ENCODE measurements around the gene EPB41L1. TPM values are rescaled to one million over a fixed set of nuclear protein-coding genes. Genes with fewer than 3 reads are reported as not detected.

Gene EPB41L1
- total and polyA plus RNA-seq, 2 experiments from 2014 or later = 24.1 to 48.7 TPM

DNA sequence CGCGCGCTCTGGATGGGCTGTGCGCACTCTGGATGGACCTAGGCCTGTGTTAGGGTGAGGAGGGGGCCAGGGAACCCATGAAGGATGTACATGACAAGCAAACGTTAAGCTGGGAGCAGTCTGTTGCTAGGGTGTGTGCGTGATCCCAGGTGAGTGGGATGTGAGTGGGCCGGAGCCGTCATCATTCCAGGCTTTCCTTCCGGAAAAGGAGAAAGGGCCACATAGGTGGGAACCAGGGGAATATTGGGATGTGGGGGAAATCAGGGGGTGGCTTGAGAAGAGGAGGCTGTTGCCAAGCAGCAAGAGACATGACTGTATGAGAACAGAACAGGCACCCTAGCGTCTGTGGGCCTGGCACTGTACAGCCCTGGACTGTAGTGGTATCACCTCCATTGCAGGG is 49.7 kb upstream of the EPB41L1 start:
- Mint-ChIP-seq H3K27me3 (ENCODE audit: insufficient read depth, low read depth, poor library complexity) (peaks cover 34% of the 10 kb centered on the region), H3K27ac (no peak overlapping the region), H3K36me3 (ENCODE audit: low read depth) (no peaks in the 10 kb centered on the region), H3K9me3 (no peaks in the 10 kb centered on the region), H3K4me1 (peaks cover 9% of the 10 kb centered on the region), H3K4me3 (no peak overlapping the region)
- TF ChIP-seq, protein P1, sequence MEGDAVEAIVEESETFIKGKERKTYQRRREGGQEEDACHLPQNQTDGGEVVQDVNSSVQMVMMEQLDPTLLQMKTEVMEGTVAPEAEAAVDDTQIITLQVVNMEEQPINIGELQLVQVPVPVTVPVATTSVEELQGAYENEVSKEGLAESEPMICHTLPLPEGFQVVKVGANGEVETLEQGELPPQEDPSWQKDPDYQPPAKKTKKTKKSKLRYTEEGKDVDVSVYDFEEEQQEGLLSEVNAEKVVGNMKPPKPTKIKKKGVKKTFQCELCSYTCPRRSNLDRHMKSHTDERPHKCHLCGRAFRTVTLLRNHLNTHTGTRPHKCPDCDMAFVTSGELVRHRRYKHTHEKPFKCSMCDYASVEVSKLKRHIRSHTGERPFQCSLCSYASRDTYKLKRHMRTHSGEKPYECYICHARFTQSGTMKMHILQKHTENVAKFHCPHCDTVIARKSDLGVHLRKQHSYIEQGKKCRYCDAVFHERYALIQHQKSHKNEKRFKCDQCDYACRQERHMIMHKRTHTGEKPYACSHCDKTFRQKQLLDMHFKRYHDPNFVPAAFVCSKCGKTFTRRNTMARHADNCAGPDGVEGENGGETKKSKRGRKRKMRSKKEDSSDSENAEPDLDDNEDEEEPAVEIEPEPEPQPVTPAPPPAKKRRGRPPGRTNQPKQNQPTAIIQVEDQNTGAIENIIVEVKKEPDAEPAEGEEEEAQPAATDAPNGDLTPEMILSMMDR (conservative IDR thresholded peaks at IDR 0.05; ENCODE audit: low read depth in 2 of 2) = no peak
- TF ChIP-seq EZH2phosphoT487 (IDR thresholded peaks at IDR 0.05; ENCODE audit: unreplicated experiment) = no peak
- TF ChIP-seq EZH2 (IDR thresholded peaks at IDR 0.05; ENCODE audit: low read depth, unreplicated experiment) = no peak
- TF ChIP-seq, protein P2, sequence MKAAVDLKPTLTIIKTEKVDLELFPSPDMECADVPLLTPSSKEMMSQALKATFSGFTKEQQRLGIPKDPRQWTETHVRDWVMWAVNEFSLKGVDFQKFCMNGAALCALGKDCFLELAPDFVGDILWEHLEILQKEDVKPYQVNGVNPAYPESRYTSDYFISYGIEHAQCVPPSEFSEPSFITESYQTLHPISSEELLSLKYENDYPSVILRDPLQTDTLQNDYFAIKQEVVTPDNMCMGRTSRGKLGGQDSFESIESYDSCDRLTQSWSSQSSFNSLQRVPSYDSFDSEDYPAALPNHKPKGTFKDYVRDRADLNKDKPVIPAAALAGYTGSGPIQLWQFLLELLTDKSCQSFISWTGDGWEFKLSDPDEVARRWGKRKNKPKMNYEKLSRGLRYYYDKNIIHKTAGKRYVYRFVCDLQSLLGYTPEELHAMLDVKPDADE (IDR thresholded peaks at IDR 0.05) = no peak
- TF ChIP-seq JUNB (IDR thresholded peaks at IDR 0.05; ENCODE audit: unreplicated experiment) = no peak
- no peak for TF ChIP-seq POLR2AphosphoS5 (IDR thresholded peaks at IDR 0.05; ENCODE audit: low read depth)
- no peak for TF ChIP-seq ZNF114 (CRISPR knock-in tag; IDR thresholded peaks at IDR 0.05)
- no peak for TF ChIP-seq STAT1 (IDR thresholded peaks at IDR 0.05; ENCODE audit: unreplicated experiment)
- TF ChIP-seq NANOG (IDR thresholded peaks at IDR 0.05; ENCODE audit: borderline replicate concordance) = no peak
- TF ChIP-seq, protein P3, sequence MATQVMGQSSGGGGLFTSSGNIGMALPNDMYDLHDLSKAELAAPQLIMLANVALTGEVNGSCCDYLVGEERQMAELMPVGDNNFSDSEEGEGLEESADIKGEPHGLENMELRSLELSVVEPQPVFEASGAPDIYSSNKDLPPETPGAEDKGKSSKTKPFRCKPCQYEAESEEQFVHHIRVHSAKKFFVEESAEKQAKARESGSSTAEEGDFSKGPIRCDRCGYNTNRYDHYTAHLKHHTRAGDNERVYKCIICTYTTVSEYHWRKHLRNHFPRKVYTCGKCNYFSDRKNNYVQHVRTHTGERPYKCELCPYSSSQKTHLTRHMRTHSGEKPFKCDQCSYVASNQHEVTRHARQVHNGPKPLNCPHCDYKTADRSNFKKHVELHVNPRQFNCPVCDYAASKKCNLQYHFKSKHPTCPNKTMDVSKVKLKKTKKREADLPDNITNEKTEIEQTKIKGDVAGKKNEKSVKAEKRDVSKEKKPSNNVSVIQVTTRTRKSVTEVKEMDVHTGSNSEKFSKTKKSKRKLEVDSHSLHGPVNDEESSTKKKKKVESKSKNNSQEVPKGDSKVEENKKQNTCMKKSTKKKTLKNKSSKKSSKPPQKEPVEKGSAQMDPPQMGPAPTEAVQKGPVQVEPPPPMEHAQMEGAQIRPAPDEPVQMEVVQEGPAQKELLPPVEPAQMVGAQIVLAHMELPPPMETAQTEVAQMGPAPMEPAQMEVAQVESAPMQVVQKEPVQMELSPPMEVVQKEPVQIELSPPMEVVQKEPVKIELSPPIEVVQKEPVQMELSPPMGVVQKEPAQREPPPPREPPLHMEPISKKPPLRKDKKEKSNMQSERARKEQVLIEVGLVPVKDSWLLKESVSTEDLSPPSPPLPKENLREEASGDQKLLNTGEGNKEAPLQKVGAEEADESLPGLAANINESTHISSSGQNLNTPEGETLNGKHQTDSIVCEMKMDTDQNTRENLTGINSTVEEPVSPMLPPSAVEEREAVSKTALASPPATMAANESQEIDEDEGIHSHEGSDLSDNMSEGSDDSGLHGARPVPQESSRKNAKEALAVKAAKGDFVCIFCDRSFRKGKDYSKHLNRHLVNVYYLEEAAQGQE (IDR thresholded peaks at IDR 0.05; ENCODE audit: unreplicated experiment) = no peak
- TF ChIP-seq ZNF331 (CRISPR knock-in tag; IDR thresholded peaks at IDR 0.05; ENCODE audit: low read depth) = no peak
- TF ChIP-seq, protein P4, sequence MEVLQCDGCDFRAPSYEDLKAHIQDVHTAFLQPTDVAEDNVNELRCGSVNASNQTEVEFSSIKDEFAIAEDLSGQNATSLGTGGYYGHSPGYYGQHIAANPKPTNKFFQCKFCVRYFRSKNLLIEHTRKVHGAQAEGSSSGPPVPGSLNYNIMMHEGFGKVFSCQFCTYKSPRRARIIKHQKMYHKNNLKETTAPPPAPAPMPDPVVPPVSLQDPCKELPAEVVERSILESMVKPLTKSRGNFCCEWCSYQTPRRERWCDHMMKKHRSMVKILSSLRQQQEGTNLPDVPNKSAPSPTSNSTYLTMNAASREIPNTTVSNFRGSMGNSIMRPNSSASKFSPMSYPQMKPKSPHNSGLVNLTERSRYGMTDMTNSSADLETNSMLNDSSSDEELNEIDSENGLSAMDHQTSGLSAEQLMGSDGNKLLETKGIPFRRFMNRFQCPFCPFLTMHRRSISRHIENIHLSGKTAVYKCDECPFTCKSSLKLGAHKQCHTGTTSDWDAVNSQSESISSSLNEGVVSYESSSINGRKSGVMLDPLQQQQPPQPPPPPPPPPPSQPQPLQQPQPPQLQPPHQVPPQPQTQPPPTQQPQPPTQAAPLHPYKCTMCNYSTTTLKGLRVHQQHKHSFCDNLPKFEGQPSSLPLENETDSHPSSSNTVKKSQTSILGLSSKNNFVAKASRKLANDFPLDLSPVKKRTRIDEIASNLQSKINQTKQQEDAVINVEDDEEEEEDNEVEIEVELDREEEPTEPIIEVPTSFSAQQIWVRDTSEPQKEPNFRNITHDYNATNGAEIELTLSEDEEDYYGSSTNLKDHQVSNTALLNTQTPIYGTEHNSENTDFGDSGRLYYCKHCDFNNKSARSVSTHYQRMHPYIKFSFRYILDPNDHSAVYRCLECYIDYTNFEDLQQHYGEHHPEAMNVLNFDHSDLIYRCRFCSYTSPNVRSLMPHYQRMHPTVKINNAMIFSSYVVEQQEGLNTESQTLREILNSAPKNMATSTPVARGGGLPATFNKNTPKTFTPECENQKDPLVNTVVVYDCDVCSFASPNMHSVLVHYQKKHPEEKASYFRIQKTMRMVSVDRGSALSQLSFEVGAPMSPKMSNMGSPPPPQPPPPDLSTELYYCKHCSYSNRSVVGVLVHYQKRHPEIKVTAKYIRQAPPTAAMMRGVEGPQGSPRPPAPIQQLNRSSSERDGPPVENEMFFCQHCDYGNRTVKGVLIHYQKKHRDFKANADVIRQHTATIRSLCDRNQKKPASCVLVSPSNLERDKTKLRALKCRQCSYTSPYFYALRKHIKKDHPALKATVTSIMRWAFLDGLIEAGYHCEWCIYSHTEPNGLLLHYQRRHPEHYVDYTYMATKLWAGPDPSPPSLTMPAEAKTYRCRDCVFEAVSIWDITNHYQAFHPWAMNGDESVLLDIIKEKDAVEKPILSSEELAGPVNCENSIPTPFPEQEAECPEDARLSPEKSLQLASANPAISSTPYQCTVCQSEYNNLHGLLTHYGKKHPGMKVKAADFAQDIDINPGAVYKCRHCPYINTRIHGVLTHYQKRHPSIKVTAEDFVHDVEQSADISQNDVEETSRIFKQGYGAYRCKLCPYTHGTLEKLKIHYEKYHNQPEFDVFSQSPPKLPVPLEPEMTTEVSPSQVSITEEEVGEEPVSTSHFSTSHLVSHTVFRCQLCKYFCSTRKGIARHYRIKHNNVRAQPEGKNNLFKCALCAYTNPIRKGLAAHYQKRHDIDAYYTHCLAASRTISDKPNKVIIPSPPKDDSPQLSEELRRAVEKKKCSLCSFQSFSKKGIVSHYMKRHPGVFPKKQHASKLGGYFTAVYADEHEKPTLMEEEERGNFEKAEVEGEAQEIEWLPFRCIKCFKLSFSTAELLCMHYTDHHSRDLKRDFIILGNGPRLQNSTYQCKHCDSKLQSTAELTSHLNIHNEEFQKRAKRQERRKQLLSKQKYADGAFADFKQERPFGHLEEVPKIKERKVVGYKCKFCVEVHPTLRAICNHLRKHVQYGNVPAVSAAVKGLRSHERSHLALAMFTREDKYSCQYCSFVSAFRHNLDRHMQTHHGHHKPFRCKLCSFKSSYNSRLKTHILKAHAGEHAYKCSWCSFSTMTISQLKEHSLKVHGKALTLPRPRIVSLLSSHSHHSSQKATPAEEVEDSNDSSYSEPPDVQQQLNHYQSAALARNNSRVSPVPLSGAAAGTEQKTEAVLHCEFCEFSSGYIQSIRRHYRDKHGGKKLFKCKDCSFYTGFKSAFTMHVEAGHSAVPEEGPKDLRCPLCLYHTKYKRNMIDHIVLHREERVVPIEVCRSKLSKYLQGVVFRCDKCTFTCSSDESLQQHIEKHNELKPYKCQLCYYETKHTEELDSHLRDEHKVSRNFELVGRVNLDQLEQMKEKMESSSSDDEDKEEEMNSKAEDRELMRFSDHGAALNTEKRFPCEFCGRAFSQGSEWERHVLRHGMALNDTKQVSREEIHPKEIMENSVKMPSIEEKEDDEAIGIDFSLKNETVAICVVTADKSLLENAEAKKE (CRISPR knock-in tag; IDR thresholded peaks at IDR 0.05) = no peak
- no peak for TF ChIP-seq CREB1 (CRISPR knock-in tag; IDR thresholded peaks at IDR 0.05; ENCODE audit: low read depth)
- DNase-seq (ENCODE audit: low spot score) = no peak
- no peak overlapping the region for H3K4me3 ChIP-seq
- no peaks in the 10 kb centered on the region for H3K4me1 ChIP-seq (ENCODE audit: insufficient read depth)
- H3K36me3 ChIP-seq (ENCODE audit: insufficient read depth) = no peaks in the 10 kb centered on the region
- no peak overlapping the region for H3K4me2 ChIP-seq
- peaks cover 13% of the 10 kb centered on the region for H3K27me3 ChIP-seq (ENCODE audit: insufficient read depth)
- H3K27ac ChIP-seq (ENCODE audit: low read depth) = no peak overlapping the region
- ATAC-seq = no peak
- no peaks in the 10 kb centered on the region for H3F3A ChIP-seq (replicated peaks; ENCODE audit: low read depth)
- no peak overlapping the region for H2AFZ ChIP-seq
- no peaks in the 10 kb centered on the region for H3K79me2 ChIP-seq (replicated peaks; ENCODE audit: insufficient read depth)
- H4K20me1 ChIP-seq (replicated peaks; ENCODE audit: insufficient read depth) = no peaks in the 10 kb centered on the region
- no peaks in the 10 kb centered on the region for H3K9me2 ChIP-seq (ENCODE audit: insufficient read depth)
